A673 (cell line): ENCODE results near the gene KCNMA1.

Experiments used
- EZH2 ChIP-seq: fragments of 200-600 bp; sonication (generic); IDR thresholded peaks from 2 replicates; pipeline ENCODE4 v1.6.1; 2017; ENCODE audit warnings: borderline replicate concordance, low read depth, mild to moderate bottlenecking, mixed read lengths, antibody characterized with exemption, low read length; ENCODE audit not compliant: poor library complexity, severe bottlenecking
- TF ChIP-seq, protein P1 (sequence below): fragments of 300-800, 200-600 bp; sonication (generic); conservative IDR thresholded peaks from 2 replicates; pipeline ENCODE4 v1.5.1; 2017; ENCODE audit warnings: low read depth, mild to moderate bottlenecking, antibody characterized with exemption, low read length, moderate library complexity, mixed read lengths

DNA sequence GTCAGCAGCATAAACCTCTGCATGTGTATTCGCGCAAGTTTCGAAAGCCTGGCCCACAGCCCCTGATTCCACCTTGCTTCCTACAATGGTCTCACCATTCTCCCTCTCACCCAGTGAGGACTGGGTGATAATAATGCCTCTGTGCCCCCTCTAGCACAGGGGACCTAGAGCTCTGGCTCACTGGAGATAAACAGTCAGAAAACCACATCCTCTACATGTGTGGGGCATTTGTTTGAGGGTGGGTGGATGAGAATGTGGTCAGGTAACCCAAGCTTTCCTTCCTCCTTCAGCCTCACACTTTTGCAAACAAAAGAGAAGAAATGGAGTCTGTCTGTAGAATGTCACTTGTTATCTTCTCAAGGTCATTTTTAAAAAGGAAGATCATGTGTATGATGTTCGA lies 373.5 kb downstream of the KCNMA1 start:
- TF ChIP-seq, protein P1, sequence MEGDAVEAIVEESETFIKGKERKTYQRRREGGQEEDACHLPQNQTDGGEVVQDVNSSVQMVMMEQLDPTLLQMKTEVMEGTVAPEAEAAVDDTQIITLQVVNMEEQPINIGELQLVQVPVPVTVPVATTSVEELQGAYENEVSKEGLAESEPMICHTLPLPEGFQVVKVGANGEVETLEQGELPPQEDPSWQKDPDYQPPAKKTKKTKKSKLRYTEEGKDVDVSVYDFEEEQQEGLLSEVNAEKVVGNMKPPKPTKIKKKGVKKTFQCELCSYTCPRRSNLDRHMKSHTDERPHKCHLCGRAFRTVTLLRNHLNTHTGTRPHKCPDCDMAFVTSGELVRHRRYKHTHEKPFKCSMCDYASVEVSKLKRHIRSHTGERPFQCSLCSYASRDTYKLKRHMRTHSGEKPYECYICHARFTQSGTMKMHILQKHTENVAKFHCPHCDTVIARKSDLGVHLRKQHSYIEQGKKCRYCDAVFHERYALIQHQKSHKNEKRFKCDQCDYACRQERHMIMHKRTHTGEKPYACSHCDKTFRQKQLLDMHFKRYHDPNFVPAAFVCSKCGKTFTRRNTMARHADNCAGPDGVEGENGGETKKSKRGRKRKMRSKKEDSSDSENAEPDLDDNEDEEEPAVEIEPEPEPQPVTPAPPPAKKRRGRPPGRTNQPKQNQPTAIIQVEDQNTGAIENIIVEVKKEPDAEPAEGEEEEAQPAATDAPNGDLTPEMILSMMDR: no peak
- TF ChIP-seq EZH2: no peak
